ENCODE measurements around the gene SHISA4.
"Not testable (repeated sequence)": the region's sequence is repeated elsewhere in the genome, so short reads cannot be mapped to it uniquely, and the experiment has no call there.

DNA sequence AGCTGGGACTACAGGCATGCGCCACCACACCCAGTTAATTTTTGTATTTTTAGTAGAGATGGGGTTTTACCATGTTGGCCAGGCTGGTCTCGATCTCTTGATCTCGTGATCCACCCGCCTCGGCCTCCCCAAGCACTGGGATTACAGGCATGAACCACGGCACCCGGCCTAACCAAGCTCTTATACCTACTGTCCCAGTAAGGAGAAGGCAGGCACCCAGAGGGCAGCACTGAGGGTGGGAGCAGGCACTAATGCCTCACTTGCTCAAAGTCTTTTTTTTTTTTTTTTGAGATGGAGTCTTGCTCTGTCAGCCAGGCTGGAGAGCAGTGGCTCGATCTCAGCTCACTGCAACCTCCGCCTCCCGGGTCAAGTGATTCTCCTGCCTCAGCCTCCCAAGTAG lies 51.6 kb downstream of the SHISA4 start:
- TF ChIP-seq POLR2A (IDR thresholded peaks at IDR 0.05); EP300 (IDR thresholded peaks at IDR 0.05; ENCODE audit: low read depth); POLR2AphosphoS5 (IDR thresholded peaks at IDR 0.05): not testable (repeated sequence)
- TF ChIP-seq, protein P1, sequence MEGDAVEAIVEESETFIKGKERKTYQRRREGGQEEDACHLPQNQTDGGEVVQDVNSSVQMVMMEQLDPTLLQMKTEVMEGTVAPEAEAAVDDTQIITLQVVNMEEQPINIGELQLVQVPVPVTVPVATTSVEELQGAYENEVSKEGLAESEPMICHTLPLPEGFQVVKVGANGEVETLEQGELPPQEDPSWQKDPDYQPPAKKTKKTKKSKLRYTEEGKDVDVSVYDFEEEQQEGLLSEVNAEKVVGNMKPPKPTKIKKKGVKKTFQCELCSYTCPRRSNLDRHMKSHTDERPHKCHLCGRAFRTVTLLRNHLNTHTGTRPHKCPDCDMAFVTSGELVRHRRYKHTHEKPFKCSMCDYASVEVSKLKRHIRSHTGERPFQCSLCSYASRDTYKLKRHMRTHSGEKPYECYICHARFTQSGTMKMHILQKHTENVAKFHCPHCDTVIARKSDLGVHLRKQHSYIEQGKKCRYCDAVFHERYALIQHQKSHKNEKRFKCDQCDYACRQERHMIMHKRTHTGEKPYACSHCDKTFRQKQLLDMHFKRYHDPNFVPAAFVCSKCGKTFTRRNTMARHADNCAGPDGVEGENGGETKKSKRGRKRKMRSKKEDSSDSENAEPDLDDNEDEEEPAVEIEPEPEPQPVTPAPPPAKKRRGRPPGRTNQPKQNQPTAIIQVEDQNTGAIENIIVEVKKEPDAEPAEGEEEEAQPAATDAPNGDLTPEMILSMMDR (IDR thresholded peaks at IDR 0.05) = not testable (repeated sequence)
